HCT116 (cell line): Measurements from ENCODE around the gene AGPS. TPM values are rescaled to one million over a fixed set of nuclear protein-coding genes. Genes with fewer than 3 reads are reported as not detected.
"Not testable (repeated sequence)": the region's sequence is repeated elsewhere in the genome, so short reads cannot be mapped to it uniquely, and the experiment has no call there.

Source experiments
- ATAC-seq: fragments of 200-7000 bp; cut with Tn5 transposase; 2 replicates; pipeline ENCODE4 v1.9.1; 2020; ENCODE audit warnings: mild to moderate bottlenecking, moderate library complexity
- BruUV-seq: library from RNA; stranded (reverse); fragments of 400-500 nt; replicated peaks from 2 replicates; lab custom pipeline; 2021; lab: Mats Ljungman, UMichigan
- CTCF ChIA-PET: fragments of 300-600 bp; sonication (Branson Sonifier 250); formaldehyde crosslinking; loops from one replicate; lab custom pipeline; 2021; ENCODE audit warnings: antibody characterized with exemption; lab: Charles Lee
- POLR2A ChIA-PET: fragments of 300-600, 350-600 bp; sonication (Branson Sonifier 250); formaldehyde crosslinking; loops from one replicate; lab custom pipeline; 2021; ENCODE audit warnings: antibody characterized with exemption; lab: Charles Lee
- RAD21 ChIA-PET, 2 experiments: fragments of 300-600 bp; sonication (Branson Sonifier 250); formaldehyde crosslinking; loops; one replicate each; lab custom pipeline; 2023; ENCODE audit warnings: low total read pairs in 2 of 2; ENCODE audit not compliant: uncharacterized antibody in 2 of 2, unreplicated experiment in 2 of 2, low non-redundant PET in 1 of 2; lab: Charles Lee
- DNase-seq: peaks from one replicate; pipeline ENCODE4 v3.0.0-alpha.2; 2010; ENCODE audit warnings: low read depth, low spot score
- H2AFZ ChIP-seq: fragments of 200-600 bp; shearing (Covaris generic), sonication (generic); 2 replicates; pipeline ENCODE4 v1.6.1; 2017; ENCODE audit warnings: low read depth, mixed run types, mixed read lengths, antibody characterized with exemption, low read length; ENCODE audit not compliant: poor library complexity, severe bottlenecking
- H3K27ac ChIP-seq: 2 replicates; pipeline ENCODE4 v1.5.1; 2012; ENCODE audit warnings: low read depth, low read length
- H3K27me3 ChIP-seq: fragments of 200-600 bp; sonication (generic); 2 replicates; pipeline ENCODE4 v1.6.1; 2016; ENCODE audit warnings: mixed run types, low read length, mixed read lengths; ENCODE audit not compliant: insufficient read depth
- H3K36me3 ChIP-seq, 2 experiments: fragments of 200-500 bp in 1 of 2; fragments of 200-600 bp in 1 of 2; sonication (Bioruptor generic) in 1 of 2; sonication (generic) in 1 of 2; 2 replicates each; pipeline versions ENCODE4 v1.5.1 to v1.6.1; 2014 to 2016; ENCODE audit warnings: low read length in 2 of 2, inconsistent platforms in 1 of 2, mixed read lengths in 1 of 2, mixed run types in 1 of 2; ENCODE audit not compliant: insufficient read depth in 2 of 2, control insufficient read depth in 1 of 2
- H3K4me1 ChIP-seq, 2 experiments: fragments of 200-600 bp in 1 of 2; sonication (generic) in 1 of 2; 2 replicates each; pipeline versions ENCODE4 v1.5.1 to v1.6.1; 2012 to 2017; ENCODE audit warnings: low read length in 2 of 2, inconsistent platforms in 1 of 2, mild to moderate bottlenecking in 1 of 2, mixed read lengths in 1 of 2, mixed run types in 1 of 2, moderate library complexity in 1 of 2; ENCODE audit not compliant: insufficient read depth in 2 of 2, control insufficient read depth in 1 of 2
- H3K4me2 ChIP-seq: fragments of 200-600 bp; sonication (generic); 2 replicates; pipeline ENCODE4 v1.6.1; 2017; ENCODE audit warnings: mixed run types, low read length, mixed read lengths
- H3K4me3 ChIP-seq, 2 experiments: fragments of 200-600 bp in 1 of 2; sonication (generic) in 1 of 2; replicated peaks in 1 of 2; 2 replicates each; pipeline ENCODE4 v1.5.1; 2011 to 2016; ENCODE audit warnings: low read length in 2 of 2, control low read depth in 1 of 2, low read depth in 1 of 2, mild to moderate bottlenecking in 1 of 2, mixed read lengths in 1 of 2, mixed run types in 1 of 2
- H3K79me2 ChIP-seq: fragments of 200-600 bp; sonication (generic); 2 replicates; pipeline ENCODE4 v1.6.1; 2017; ENCODE audit warnings: mild to moderate bottlenecking, mixed run types, low read length, moderate library complexity, mixed read lengths; ENCODE audit not compliant: insufficient read depth
- H3K9ac ChIP-seq: fragments of 200-600 bp; sonication (generic); 2 replicates; pipeline ENCODE4 v1.6.1; 2016; ENCODE audit warnings: low read length, mixed read lengths
- H3K9me2 ChIP-seq: fragments of 200-600 bp; sonication (generic), shearing (Covaris generic); 2 replicates; pipeline ENCODE4 v1.6.1; 2017; ENCODE audit warnings: mixed run types, mild to moderate bottlenecking, moderate library complexity; ENCODE audit not compliant: insufficient read depth
- H3K9me3 ChIP-seq, 2 experiments: fragments of 200-500 bp in 1 of 2; fragments of 200-600 bp in 1 of 2; sonication (Bioruptor generic) in 1 of 2; sonication (generic) in 1 of 2; 2 replicates each; pipeline ENCODE4 v1.6.1; 2014 to 2017; ENCODE audit warnings: low read length in 2 of 2, mixed read lengths in 2 of 2, inconsistent platforms in 1 of 2, low read depth in 1 of 2, mild to moderate bottlenecking in 1 of 2, mixed run types in 1 of 2, moderate library complexity in 1 of 2; ENCODE audit not compliant: control insufficient read depth in 1 of 2, insufficient read depth in 1 of 2
- H4K20me1 ChIP-seq: fragments of 200-600 bp; sonication (generic), shearing (Covaris generic); 2 replicates; pipeline ENCODE4 v1.6.1; 2017; ENCODE audit warnings: mixed run types, mild to moderate bottlenecking, moderate library complexity; ENCODE audit not compliant: insufficient read depth
- CBX3 ChIP-seq: IDR thresholded peaks from 2 replicates; pipeline ENCODE4 v1.6.1; 2012; ENCODE audit warnings: low read depth
- CEBPB ChIP-seq: IDR thresholded peaks from 2 replicates; pipeline ENCODE4 v1.6.1; 2012; ENCODE audit warnings: low read depth
- EGR1 ChIP-seq: IDR thresholded peaks from 2 replicates; pipeline ENCODE4 v1.6.1; 2012; ENCODE audit warnings: low read depth
- EZH2 ChIP-seq: fragments of 200-600 bp; sonication (generic); IDR thresholded peaks from 2 replicates; pipeline ENCODE4 v1.6.1; 2017; ENCODE audit warnings: antibody characterized with exemption, mixed run types
- FOSL1 ChIP-seq: IDR thresholded peaks from 2 replicates; pipeline ENCODE4 v1.6.1; 2012; ENCODE audit warnings: low read depth
- JUND ChIP-seq: IDR thresholded peaks from 2 replicates; pipeline ENCODE4 v1.6.1; 2012
- MAX ChIP-seq: IDR thresholded peaks from 2 replicates; pipeline ENCODE4 v1.6.1; 2012
- POLR2AphosphoS5 ChIP-seq: IDR thresholded peaks from 2 replicates; pipeline ENCODE4 v1.6.1; 2011; ENCODE audit warnings: mild to moderate bottlenecking, low read depth, low read length, moderate library complexity
- SIN3A ChIP-seq: IDR thresholded peaks from 2 replicates; pipeline ENCODE4 v1.6.1; 2012; ENCODE audit warnings: low read depth
- SP1 ChIP-seq: IDR thresholded peaks from 2 replicates; pipeline ENCODE4 v1.6.1; 2012; ENCODE audit warnings: low read depth
- TCF7L2 ChIP-seq: IDR thresholded peaks from 2 replicates; pipeline ENCODE4 v1.7.0; 2011; ENCODE audit warnings: borderline replicate concordance, inconsistent platforms; ENCODE audit not compliant: insufficient read depth, insufficient read length; ENCODE audit errors: extremely low read depth
- ZNF274 ChIP-seq: fragments of 200-500 bp; sonication (Bioruptor generic); IDR thresholded peaks from 2 replicates; pipeline ENCODE4 v1.6.1; 2014; ENCODE audit warnings: mild to moderate bottlenecking, low read depth, low read length, inconsistent platforms
- intact Hi-C: fragments of 100-400 bp; cut with micrococcal nuclease; formaldehyde crosslinking; loops from 2 replicates; pipeline ENCODE4 v1.10.0; 2022
- total RNA-seq: library from RNA; stranded (reverse); gene quantifications from one replicate; pipeline ENCODE4 v1.2.1, GENCODE V29; 2021; ENCODE audit not compliant: unreplicated experiment
- TF ChIP-seq, protein P1 (sequence below): IDR thresholded peaks from 2 replicates; pipeline ENCODE4 v1.6.1; 2011; ENCODE audit warnings: mild to moderate bottlenecking, low read length, moderate library complexity; ENCODE audit not compliant: insufficient replicate concordance; ENCODE audit errors: extremely low read depth

The AGPS gene
- total RNA-seq, 1 experiment from 2014 or later: 66.6 TPM

DNA sequence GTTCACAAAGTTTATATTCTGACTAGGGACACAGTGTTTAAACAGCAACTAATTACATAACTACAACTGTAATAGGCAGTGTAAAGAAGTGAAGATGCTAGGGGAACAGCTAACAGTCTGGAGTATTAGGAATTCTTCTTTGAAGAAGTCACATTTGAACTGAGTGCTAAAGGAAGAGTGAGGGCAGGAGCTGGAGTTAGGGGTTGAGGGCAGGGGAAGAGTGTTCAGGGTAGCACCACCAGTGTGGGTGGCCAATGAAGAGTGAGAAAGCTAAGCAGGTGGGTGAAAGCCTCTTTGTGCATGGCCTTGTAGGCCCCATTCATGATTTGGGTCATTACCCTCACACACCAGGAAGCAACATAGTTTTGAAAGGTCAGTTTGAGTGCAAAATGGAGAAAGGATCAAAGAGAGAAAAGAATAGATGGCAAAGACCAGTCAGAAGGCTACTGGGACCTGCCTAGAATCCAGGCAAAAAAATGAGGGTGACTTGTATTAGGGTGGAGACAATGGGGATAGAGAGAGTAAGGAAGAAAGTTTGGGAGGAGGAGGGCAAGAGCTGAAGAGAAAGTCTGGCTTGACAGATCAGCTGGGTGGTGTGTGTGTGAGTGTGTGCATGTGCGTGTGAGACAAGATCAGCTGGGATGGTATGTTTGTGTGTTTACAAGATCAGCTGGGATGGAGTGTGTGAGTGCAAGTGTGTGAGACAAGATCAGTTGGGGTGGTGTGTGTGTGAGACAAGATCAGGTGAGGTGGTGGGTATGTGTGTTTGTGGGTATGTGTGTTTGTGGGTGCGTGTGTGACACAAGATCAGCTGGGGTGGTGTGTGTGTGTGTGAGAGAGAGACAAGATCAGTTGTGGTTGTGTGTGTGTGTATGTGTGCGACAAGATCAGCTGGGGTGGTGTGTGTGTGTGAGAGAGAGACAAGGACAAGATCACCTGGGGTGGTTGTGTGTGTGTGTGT is 43.6 kb upstream of the AGPS start:
- H3K27ac ChIP-seq: no peak overlapping the region
- BruUV-seq: no TSS peak
- no peak overlapping the region for H3K9ac ChIP-seq
- RAD21 ChIA-PET: no interaction called here
- no peaks in the 10 kb centered on the region for H3K4me1 ChIP-seq
- H3K4me2 ChIP-seq: no peak overlapping the region
- no peak overlapping the region for H3K4me3 ChIP-seq
- no peaks in the 10 kb centered on the region for H3K36me3 ChIP-seq
- H4K20me1 ChIP-seq: no peaks in the 10 kb centered on the region
- H3K9me3 ChIP-seq: no peaks in the 10 kb centered on the region
- H3K79me2 ChIP-seq: no peaks in the 10 kb centered on the region
- no peaks in the 10 kb centered on the region for H3K9me2 ChIP-seq
- no peak overlapping the region for H2AFZ ChIP-seq
- ATAC-seq: no peak
- POLR2A ChIA-PET: no interaction called here
- CTCF ChIA-PET: no interaction called here
- DNase-seq: no peak
- intact Hi-C loops: no loop called here
- TF ChIP-seq POLR2AphosphoS5: no peak
- TF ChIP-seq EZH2: no peak
- no peak for TF ChIP-seq EGR1
- TF ChIP-seq MAX: no peak
- no peak for TF ChIP-seq SP1
- TF ChIP-seq, protein P1, sequence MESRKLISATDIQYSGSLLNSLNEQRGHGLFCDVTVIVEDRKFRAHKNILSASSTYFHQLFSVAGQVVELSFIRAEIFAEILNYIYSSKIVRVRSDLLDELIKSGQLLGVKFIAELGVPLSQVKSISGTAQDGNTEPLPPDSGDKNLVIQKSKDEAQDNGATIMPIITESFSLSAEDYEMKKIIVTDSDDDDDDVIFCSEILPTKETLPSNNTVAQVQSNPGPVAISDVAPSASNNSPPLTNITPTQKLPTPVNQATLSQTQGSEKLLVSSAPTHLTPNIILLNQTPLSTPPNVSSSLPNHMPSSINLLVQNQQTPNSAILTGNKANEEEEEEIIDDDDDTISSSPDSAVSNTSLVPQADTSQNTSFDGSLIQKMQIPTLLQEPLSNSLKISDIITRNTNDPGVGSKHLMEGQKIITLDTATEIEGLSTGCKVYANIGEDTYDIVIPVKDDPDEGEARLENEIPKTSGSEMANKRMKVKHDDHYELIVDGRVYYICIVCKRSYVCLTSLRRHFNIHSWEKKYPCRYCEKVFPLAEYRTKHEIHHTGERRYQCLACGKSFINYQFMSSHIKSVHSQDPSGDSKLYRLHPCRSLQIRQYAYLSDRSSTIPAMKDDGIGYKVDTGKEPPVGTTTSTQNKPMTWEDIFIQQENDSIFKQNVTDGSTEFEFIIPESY: no peak
- no peak for TF ChIP-seq CEBPB
- no peak for TF ChIP-seq SIN3A
- TF ChIP-seq FOSL1: no peak
- no peak for TF ChIP-seq ZNF274
- TF ChIP-seq JUND: no peak
- no peak for TF ChIP-seq TCF7L2
- no peak for TF ChIP-seq CBX3
- H3K27me3 ChIP-seq: no peaks in the 10 kb centered on the region

GRCh38 chr2:177350624-177351023 is 41.9 kb upstream of the AGPS start:
- intact Hi-C loops, POLR2A ChIA-PET: not testable (repeated sequence)

DNA sequence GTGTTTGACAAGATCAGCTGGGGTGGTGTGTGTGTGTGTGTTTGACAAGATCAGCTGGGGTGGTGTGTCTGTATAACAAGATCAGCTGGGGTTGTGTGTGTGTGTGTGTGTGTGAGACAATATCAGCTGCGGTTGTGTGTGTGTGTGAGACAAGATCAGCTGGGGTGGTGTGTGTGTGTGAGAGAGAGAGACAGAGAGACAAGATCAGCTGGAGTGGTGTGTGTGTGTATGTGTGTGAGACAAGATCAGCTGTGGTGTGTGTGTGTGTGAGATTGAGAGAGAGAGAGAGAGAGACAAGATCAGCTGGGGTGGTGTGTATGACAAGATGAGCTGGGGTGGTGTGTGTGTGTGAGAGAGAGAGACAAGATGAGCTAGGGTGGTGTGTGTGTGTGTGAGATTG is 41.5 kb upstream of the AGPS start:
- H3K36me3 ChIP-seq, RAD21 ChIA-PET, H3K27me3 ChIP-seq, DNase-seq, H3K9me2 ChIP-seq, CTCF ChIA-PET, H2AFZ ChIP-seq, POLR2A ChIA-PET, H3K79me2 ChIP-seq, H3K9me3 ChIP-seq, H3K4me2 ChIP-seq, H4K20me1 ChIP-seq, H3K4me1 ChIP-seq, intact Hi-C loops, H3K27ac ChIP-seq, H3K4me3 ChIP-seq, ATAC-seq, BruUV-seq, H3K9ac ChIP-seq: not testable (repeated sequence)

More at GRCh38 chr2:177350624-177351023, 41.9 kb upstream of the AGPS start:
- BruUV-seq, CTCF ChIA-PET, H3K4me3 ChIP-seq, H3K79me2 ChIP-seq, H3K36me3 ChIP-seq, H3K4me2 ChIP-seq, H3K27ac ChIP-seq, H3K4me1 ChIP-seq, H3K27me3 ChIP-seq, H2AFZ ChIP-seq, DNase-seq, H3K9ac ChIP-seq, H3K9me3 ChIP-seq, RAD21 ChIA-PET, H3K9me2 ChIP-seq, ATAC-seq, H4K20me1 ChIP-seq: not testable (repeated sequence)
